Lung (tissue), 12 donors: ENCODE results near the gene BBOX1. TPM values are rescaled to one million over a fixed set of nuclear protein-coding genes. Genes with fewer than 3 reads are reported as not detected.
A peak's percentile ranks its signal among the peaks of the same experiment; 100 is the strongest.

Experiments used
- ATAC-seq: fragments of 200-7000 bp; cut with Tn5 transposase; one replicate; pipeline ENCODE4 v1.9.1; 2020; ENCODE audit warnings: moderate number of reproducible peaks; ENCODE audit not compliant: insufficient read depth, low FRiP score
- DNase-seq, 3 donors: peaks; one replicate each; pipeline ENCODE4 v3.0.0-alpha.2; 2013 to 2017
- H3K27ac ChIP-seq, 2 donors: one replicate each; pipeline ENCODE4 v1.5.1; 2013; ENCODE audit warnings: mild to moderate bottlenecking in 2 of 2, moderate library complexity in 2 of 2, control low read depth in 1 of 2, inconsistent platforms in 1 of 2, low read depth in 1 of 2, low read length in 1 of 2
- H3K27me3 ChIP-seq, 3 donors: one replicate each; pipeline ENCODE4 v1.5.1; 2013; ENCODE audit warnings: low read length in 2 of 3; ENCODE audit not compliant: control insufficient read depth in 3 of 3, insufficient read depth in 3 of 3
- H3K36me3 ChIP-seq, 4 donors: one replicate each; pipeline ENCODE4 v1.5.1; 2013; ENCODE audit warnings: low read length in 4 of 4, mild to moderate bottlenecking in 1 of 4, moderate library complexity in 1 of 4; ENCODE audit not compliant: control insufficient read depth in 4 of 4, insufficient read depth in 4 of 4
- H3K4me1 ChIP-seq, 5 donors: one replicate each; pipeline ENCODE4 v1.5.1; 2013; ENCODE audit warnings: low read length in 5 of 5, mild to moderate bottlenecking in 2 of 5, moderate library complexity in 1 of 5; ENCODE audit not compliant: control insufficient read depth in 5 of 5, insufficient read depth in 5 of 5
- H3K4me3 ChIP-seq: one replicate; pipeline ENCODE4 v1.5.1; 2013; ENCODE audit warnings: mild to moderate bottlenecking, control low read depth, moderate library complexity
- H3K9ac ChIP-seq, 2 donors: one replicate each; pipeline ENCODE4 v1.5.1; 2013; ENCODE audit warnings: low read length in 2 of 2, control low read depth in 1 of 2; ENCODE audit not compliant: insufficient read depth in 1 of 2
- H3K9me3 ChIP-seq, 4 donors: one replicate each; pipeline ENCODE4 v1.5.1; 2013; ENCODE audit warnings: low read length in 3 of 4, mild to moderate bottlenecking in 1 of 4, moderate library complexity in 1 of 4; ENCODE audit not compliant: control insufficient read depth in 4 of 4, insufficient read depth in 3 of 4
- WGBS, 2 donors: extraction: QIAGEN DNeasy Blood & Tissue Kit; methylation state at CpG; one replicate each; pipeline ENCODE4 v1.1.7; 2013; 5-methylcytosine and 5-hydroxymethylcytosine counted together
- polyA plus RNA-seq, 2 donors: library from polyadenylated mRNA; stranded (reverse); fragments of 200-250 nt; gene quantifications; one replicate each; pipeline ENCODE4 v1.2.1, GENCODE V29; 2013
- total RNA-seq, 2 donors: library from RNA; depleted of rRNA in 1 of 2; stranded (reverse); fragments of >200 nt in 1 of 2; gene quantifications; one replicate each; pipeline ENCODE4 v1.2.1, GENCODE V29; 2014 to 2021
- TF ChIP-seq, protein P1 (sequence below): IDR thresholded peaks from 2 replicates; pipeline ENCODE4 v1.5.1; 2012; ENCODE audit warnings: mild to moderate bottlenecking; ENCODE audit errors: control extremely low read depth, extremely low read depth
- donor health status: control.
- donor health status: control.
- donor health status: Bipolar disorder and iron deficiency.
- donor health status: healthy.
- donor health status: DM: yes; HTN: yes; CAD: no.

BBOX1 gene
- total and polyA plus RNA-seq, 4 donors: 0.08 to 1.9 (median 0.69) TPM

DNA sequence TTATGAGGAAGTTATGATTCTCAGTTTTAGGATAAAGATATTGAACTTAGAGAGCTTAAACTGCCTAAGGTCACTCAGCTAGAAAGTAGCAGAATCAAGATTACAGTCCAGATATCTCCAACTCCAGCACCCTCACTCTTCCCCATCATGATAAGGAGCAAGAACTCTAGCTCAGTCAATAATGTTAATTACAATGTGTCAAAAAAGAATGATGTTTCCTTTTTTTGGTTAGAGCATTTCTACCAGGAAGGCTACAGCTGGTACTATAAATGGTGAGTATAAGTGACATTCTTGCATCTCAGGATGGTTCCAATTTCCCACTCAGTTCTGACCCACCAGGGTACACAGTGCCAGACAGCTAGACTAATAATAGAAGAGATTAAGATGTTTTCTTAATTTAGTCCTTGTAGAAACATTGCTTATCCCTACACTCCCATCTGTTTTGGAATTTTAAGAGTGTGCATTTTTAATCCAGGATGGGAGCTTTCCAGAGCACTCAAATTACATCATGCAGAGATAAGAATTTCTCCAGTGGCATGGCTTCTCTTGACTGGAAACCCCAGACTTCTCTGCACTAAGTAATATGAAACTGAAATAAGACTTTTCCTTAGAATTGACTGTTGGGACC lies 21.6 kb upstream of the BBOX1 start:
- Histone ChIP-seq H3K9me3 (peaks cover 0 to 2% (median 0%) of the 10 kb centered on the region in 4 donors), H3K27ac (no peak overlapping the region)

DNA sequence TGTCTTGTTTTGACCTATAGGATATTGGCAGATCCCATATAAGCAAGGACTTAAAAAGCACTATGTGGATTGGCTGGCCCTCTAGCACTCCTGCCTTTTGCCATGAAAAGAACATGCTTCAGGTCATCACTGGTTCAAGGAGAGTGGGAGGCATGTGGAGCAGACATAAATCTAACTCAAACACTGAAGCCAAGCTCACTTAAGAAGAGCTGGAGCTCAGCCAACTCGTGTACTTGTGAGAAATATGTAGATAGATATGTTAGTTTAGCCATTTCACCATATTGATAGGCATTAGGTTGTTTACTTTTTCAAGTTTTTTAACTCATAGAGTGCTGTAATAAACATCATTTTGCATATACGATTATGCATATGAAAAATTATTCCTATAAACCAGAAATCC lies 19.9 kb upstream of the BBOX1 start:
- 52 to 62% methylated on average over 2 of the region's 2 CpGs for WGBS, 2 donors
- no peaks in the 10 kb centered on the region for H3K36me3 ChIP-seq
- DNase-seq: peak; percentile 31 to 69 (median 39)

More for the DNA sequence above, 21.6 kb upstream of the BBOX1 start:
- H3K4me1 ChIP-seq: peaks cover 0 to 7% (median 0%) of the 10 kb centered on the region in 5 donors
- H3K9ac ChIP-seq: no peak overlapping the region
- no peaks in the 10 kb centered on the region for H3K36me3 ChIP-seq
- TF ChIP-seq, protein P1, sequence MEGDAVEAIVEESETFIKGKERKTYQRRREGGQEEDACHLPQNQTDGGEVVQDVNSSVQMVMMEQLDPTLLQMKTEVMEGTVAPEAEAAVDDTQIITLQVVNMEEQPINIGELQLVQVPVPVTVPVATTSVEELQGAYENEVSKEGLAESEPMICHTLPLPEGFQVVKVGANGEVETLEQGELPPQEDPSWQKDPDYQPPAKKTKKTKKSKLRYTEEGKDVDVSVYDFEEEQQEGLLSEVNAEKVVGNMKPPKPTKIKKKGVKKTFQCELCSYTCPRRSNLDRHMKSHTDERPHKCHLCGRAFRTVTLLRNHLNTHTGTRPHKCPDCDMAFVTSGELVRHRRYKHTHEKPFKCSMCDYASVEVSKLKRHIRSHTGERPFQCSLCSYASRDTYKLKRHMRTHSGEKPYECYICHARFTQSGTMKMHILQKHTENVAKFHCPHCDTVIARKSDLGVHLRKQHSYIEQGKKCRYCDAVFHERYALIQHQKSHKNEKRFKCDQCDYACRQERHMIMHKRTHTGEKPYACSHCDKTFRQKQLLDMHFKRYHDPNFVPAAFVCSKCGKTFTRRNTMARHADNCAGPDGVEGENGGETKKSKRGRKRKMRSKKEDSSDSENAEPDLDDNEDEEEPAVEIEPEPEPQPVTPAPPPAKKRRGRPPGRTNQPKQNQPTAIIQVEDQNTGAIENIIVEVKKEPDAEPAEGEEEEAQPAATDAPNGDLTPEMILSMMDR: no peak
- H3K27me3 ChIP-seq: peaks cover 0 to 4% (median 0%) of the 10 kb centered on the region in 3 donors
- ATAC-seq: no peak
- no peak for DNase-seq
- H3K4me3 ChIP-seq: no peak overlapping the region

DNA sequence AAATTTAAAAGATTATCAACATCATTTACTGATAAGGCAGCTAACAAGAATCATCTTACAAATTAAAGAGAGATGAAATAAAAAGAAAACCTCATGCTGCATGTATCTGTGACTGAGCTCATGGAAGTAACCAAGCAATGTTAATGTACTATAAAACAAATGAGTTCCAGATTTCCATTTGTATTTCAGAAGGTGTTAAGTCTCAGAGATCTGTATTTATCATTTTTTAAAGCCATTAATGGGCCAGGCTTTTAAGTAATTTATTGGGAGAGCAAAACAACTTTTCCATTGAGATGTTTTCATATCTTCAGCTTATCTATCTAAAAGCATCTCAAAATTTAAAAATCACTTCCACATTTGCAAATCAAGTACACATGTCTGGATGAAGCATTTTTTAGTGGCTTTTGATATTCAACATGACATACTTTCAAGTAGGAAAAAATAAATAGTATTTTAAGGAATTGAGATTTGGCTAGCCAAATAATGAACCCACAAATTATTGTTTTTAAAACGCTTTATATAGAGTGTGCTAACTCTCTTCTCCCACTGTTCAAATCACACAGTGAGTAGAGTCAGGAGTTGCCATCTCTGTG lies 17.9 kb upstream of the BBOX1 start:
- 67 to 80% methylated on average over 1 of the region's 1 CpG for WGBS, 2 donors
- H3K4me1 ChIP-seq: peaks cover 0 to 11% (median 0%) of the 10 kb centered on the region in 5 donors
- TF ChIP-seq, protein P1: no peak
- no peak overlapping the region for H3K27ac ChIP-seq
- peaks cover 0 to 2% (median 0%) of the 10 kb centered on the region in 4 donors for H3K9me3 ChIP-seq
- ATAC-seq (no peak), DNase-seq (no peak)
- peaks cover 0 to 4% (median 0%) of the 10 kb centered on the region in 3 donors for H3K27me3 ChIP-seq
- no peaks in the 10 kb centered on the region for H3K36me3 ChIP-seq
- H3K4me3 ChIP-seq: no peak overlapping the region
- no peak overlapping the region for H3K9ac ChIP-seq

More for the DNA sequence above, 19.9 kb upstream of the BBOX1 start:
- Histone ChIP-seq H3K9me3 (peaks cover 0 to 2% (median 0%) of the 10 kb centered on the region in 4 donors), H3K9ac (no peak overlapping the region), H3K27ac (no peak overlapping the region), H3K4me3 (no peak overlapping the region), H3K4me1 (peaks cover 0 to 7% (median 0%) of the 10 kb centered on the region in 5 donors), H3K27me3 (no peaks in the 10 kb centered on the region)
- TF ChIP-seq, protein P1: no peak
- ATAC-seq: no peak
